ENCODE results near the gene KRTAP10-3.

Gene KRTAP10-3

GRCh38 chr21:44544566-44544965 is 14.0 kb downstream of the KRTAP10-3 start:
- DNase-seq, result no peak

- no peak for DNase-seq
Observed at GRCh38 chr21:44542716-44543115, 15.9 kb downstream of the KRTAP10-3 start.

- no peak for DNase-seq
Observed at GRCh38 chr21:44540741-44541288, 17.8 kb downstream of the KRTAP10-3 start.

- DNase-seq, result no peak
Observed at GRCh38 chr21:44539991-44540666, 18.5 kb downstream of the KRTAP10-3 start, which contains the start of gene KRTAP10-1. Gene KRTAP10-1, minus strand, starts transcription at chr21:44540195. Its CDS starts 45 bp downstream, at chr21:44540150.

GRCh38 chr21:44539046-44539445 is 19.5 kb downstream of the KRTAP10-3 start:
- no peak for DNase-seq

- no peak for DNase-seq
Observed at GRCh38 chr21:44537930-44538911, 20.4 kb downstream of the KRTAP10-3 start.

GRCh38 chr21:44535963-44536362 is 22.6 kb downstream of the KRTAP10-3 start:
- DNase-seq, result no peak

- DNase-seq, result no peak
Observed at GRCh38 chr21:44534688-44535087, 23.9 kb downstream of the KRTAP10-3 start.

- no peak for DNase-seq
Observed at GRCh38 chr21:44533891-44534627, 24.5 kb downstream of the KRTAP10-3 start.

GRCh38 chr21:44533121-44533890 is 25.3 kb downstream of the KRTAP10-3 start:
- no peak for DNase-seq

GRCh38 chr21:44532712-44533111 is 25.9 kb downstream of the KRTAP10-3 start:
- no peak for DNase-seq

GRCh38 chr21:44531606-44532564 is 26.7 kb downstream of the KRTAP10-3 start:
- DNase-seq, result peak; percentile 47

GRCh38 chr21:44530903-44531605 is 27.5 kb downstream of the KRTAP10-3 start:
- DNase-seq, result no peak

GRCh38 chr21:44530221-44530902 is 28.2 kb downstream of the KRTAP10-3 start:
- peak; percentile 27 for DNase-seq

- no peak for DNase-seq
Observed at GRCh38 chr21:44529503-44530125, 29.0 kb downstream of the KRTAP10-3 start.

- no peak for DNase-seq
Observed at GRCh38 chr21:44529011-44529421, 29.6 kb downstream of the KRTAP10-3 start.

- DNase-seq, result no peak
Observed at GRCh38 chr21:44528634-44528995, 30.0 kb downstream of the KRTAP10-3 start.

GRCh38 chr21:44527983-44528633 is 30.5 kb downstream of the KRTAP10-3 start:
- DNase-seq, result no peak

Data from NCI-H1694 treated with DMSO at 0.1 percent for 48 hours (cell line).